Measurements from ENCODE around the gene GRIFIN.

DNA sequence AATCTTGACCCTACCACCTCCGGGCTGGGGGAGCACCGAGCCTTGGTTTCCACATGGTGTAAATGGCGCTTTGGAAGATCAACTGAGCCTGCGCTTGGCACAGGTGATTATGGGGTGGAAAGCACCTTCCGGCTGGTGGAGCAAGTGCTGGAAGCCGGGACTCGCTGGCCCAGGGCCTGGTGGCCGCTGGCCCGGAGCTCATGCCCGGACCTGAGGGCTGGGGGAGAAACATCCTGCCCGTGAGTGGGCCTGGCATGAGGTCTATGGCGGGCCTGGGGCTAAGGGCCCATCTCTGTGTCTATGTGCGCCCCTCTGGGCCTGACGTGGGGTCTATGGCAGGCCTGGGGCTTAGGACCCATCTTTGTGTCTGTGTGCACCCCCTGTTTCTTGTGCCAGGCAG lies 29.2 kb upstream of the GRIFIN start:
- TF ChIP-seq, protein P1, sequence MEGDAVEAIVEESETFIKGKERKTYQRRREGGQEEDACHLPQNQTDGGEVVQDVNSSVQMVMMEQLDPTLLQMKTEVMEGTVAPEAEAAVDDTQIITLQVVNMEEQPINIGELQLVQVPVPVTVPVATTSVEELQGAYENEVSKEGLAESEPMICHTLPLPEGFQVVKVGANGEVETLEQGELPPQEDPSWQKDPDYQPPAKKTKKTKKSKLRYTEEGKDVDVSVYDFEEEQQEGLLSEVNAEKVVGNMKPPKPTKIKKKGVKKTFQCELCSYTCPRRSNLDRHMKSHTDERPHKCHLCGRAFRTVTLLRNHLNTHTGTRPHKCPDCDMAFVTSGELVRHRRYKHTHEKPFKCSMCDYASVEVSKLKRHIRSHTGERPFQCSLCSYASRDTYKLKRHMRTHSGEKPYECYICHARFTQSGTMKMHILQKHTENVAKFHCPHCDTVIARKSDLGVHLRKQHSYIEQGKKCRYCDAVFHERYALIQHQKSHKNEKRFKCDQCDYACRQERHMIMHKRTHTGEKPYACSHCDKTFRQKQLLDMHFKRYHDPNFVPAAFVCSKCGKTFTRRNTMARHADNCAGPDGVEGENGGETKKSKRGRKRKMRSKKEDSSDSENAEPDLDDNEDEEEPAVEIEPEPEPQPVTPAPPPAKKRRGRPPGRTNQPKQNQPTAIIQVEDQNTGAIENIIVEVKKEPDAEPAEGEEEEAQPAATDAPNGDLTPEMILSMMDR (conservative IDR thresholded peaks at IDR 0.05; ENCODE audit: low read length), result no peak
- TF ChIP-seq EZH2phosphoT487 (IDR thresholded peaks at IDR 0.05; ENCODE audit: borderline replicate concordance), result no peak
